ENCODE data around the gene SIRPB1. TPM values are rescaled to one million over a fixed set of nuclear protein-coding genes. Genes with fewer than 3 reads are reported as not detected.
"Not testable (repeated sequence)": the region's sequence is repeated elsewhere in the genome, so short reads cannot be mapped to it uniquely, and the experiment has no call there.

SIRPB1 gene
- polyA plus RNA-seq, 1 donor: 1.7 TPM

GRCh38 chr20:1637226-1637625 lies 17.4 kb upstream of the SIRPB1 start:
- no peak for DNase-seq (ENCODE audit: low read depth)

GRCh38 chr20:1636621-1637020 lies 16.8 kb upstream of the SIRPB1 start:
- DNase-seq (ENCODE audit: low read depth): no peak

GRCh38 chr20:1635291-1635979 lies 15.6 kb upstream of the SIRPB1 start:
- no peak for DNase-seq (ENCODE audit: low read depth)

GRCh38 chr20:1633535-1633934 lies 13.7 kb upstream of the SIRPB1 start:
- DNase-seq (ENCODE audit: low read depth): no peak

GRCh38 chr20:1632178-1632577 lies 12.4 kb upstream of the SIRPB1 start:
- no peak for DNase-seq (ENCODE audit: low read depth)

- no peak for DNase-seq (ENCODE audit: low read depth)
These were observed 11.7 kb upstream of the SIRPB1 start for GRCh38 chr20:1631309-1632151.

GRCh38 chr20:1630186-1630585 lies 10.4 kb upstream of the SIRPB1 start:
- no peak for DNase-seq (ENCODE audit: low read depth)

- no peak for DNase-seq (ENCODE audit: low read depth)
These were observed 9.5 kb upstream of the SIRPB1 start for GRCh38 chr20:1629321-1629720.

- no peak for DNase-seq (ENCODE audit: low read depth)
These were observed 8.8 kb upstream of the SIRPB1 start for GRCh38 chr20:1628621-1629020.

GRCh38 chr20:1627200-1627550 lies 7.4 kb upstream of the SIRPB1 start:
- DNase-seq (ENCODE audit: low read depth): no peak

GRCh38 chr20:1626528-1627199 lies 6.9 kb upstream of the SIRPB1 start:
- no peak for DNase-seq (ENCODE audit: low read depth)

GRCh38 chr20:1625083-1625690 lies 5.4 kb upstream of the SIRPB1 start:
- no peak for DNase-seq (ENCODE audit: low read depth)

- DNase-seq (ENCODE audit: low read depth): no peak
These were observed 3.8 kb upstream of the SIRPB1 start for GRCh38 chr20:1623501-1624205.

GRCh38 chr20:1622450-1622849 lies 2.6 kb upstream of the SIRPB1 start:
- no peak for DNase-seq (ENCODE audit: low read depth)

GRCh38 chr20:1621316-1621715 lies 1.5 kb upstream of the SIRPB1 start:
- no peak for DNase-seq (ENCODE audit: low read depth)

GRCh38 chr20:1618954-1619540 lies 762 bp downstream of the SIRPB1 start:
- no peak for DNase-seq (ENCODE audit: low read depth)

GRCh38 chr20:1618479-1618878 lies 1.3 kb downstream of the SIRPB1 start:
- DNase-seq (ENCODE audit: low read depth): no peak

GRCh38 chr20:1616858-1617434 lies 2.9 kb downstream of the SIRPB1 start:
- DNase-seq (ENCODE audit: low read depth): no peak

- not testable (repeated sequence) for DNase-seq (ENCODE audit: low read depth)
These were observed 9.4 kb downstream of the SIRPB1 start for GRCh38 chr20:1610404-1610803.

GRCh38 chr20:1608678-1609347 lies 11.0 kb downstream of the SIRPB1 start:
- not testable (repeated sequence) for DNase-seq (ENCODE audit: low read depth)
